A549 (cell line): Measurements from ENCODE around the gene NTM.

ENCODE experiments used
- CTCF ChIP-seq: fragments of >200 bp; sonication (Bioruptor Twin); formaldehyde crosslinking; IDR thresholded peaks from 3 replicates; pipeline ENCODE4 v1.5.1; 2016
- HDAC2 ChIP-seq: fragments of 200-600 bp; sonication (generic); IDR thresholded peaks from 2 replicates; pipeline ENCODE4 v1.6.1; 2016
- HMGXB4 ChIP-seq: fragments of 250-450 bp; sonication (Bioruptor Pico); IDR thresholded peaks from 2 replicates; pipeline ENCODE4 v1.5.0; 2021; ENCODE audit warnings: mild to moderate bottlenecking, moderate library complexity, borderline replicate concordance
- KDM1A ChIP-seq: fragments of 200-600 bp; sonication (generic); IDR thresholded peaks from 2 replicates; pipeline ENCODE4 v1.6.1; 2016; ENCODE audit warnings: low read depth, mild to moderate bottlenecking
- KDM5A ChIP-seq: fragments of 200-600 bp; sonication (generic); IDR thresholded peaks from 2 replicates; pipeline ENCODE4 v1.6.1; 2016; ENCODE audit warnings: antibody characterized with exemption, mild to moderate bottlenecking
- PHF8 ChIP-seq: fragments of 200-600 bp; sonication (generic); IDR thresholded peaks from 2 replicates; pipeline ENCODE4 v1.6.1; 2016; ENCODE audit warnings: low read depth, mild to moderate bottlenecking, antibody characterized with exemption, moderate library complexity, borderline replicate concordance
- POLR2A ChIP-seq: IDR thresholded peaks from 2 replicates; pipeline ENCODE4 v1.6.1; 2012; ENCODE audit warnings: mild to moderate bottlenecking, low read length
- RAD21 ChIP-seq, 2 experiments: fragments of >200 bp in 1 of 2; sonication (Bioruptor Twin) in 1 of 2; formaldehyde crosslinking in 1 of 2; IDR thresholded peaks in 1 of 2; conservative IDR thresholded peaks in 1 of 2; 2 replicates in 1 of 2; 3 replicates in 1 of 2; pipeline ENCODE4 v1.6.1; 2012 to 2018; ENCODE audit warnings: inconsistent platforms in 1 of 2
- RARB ChIP-seq: fragments of 250-450 bp; sonication (Bioruptor Pico); IDR thresholded peaks from 2 replicates; pipeline ENCODE4 v1.8.0; 2021; ENCODE audit warnings: mild to moderate bottlenecking, moderate library complexity
- REST ChIP-seq: fragments of 200-600 bp; sonication (generic); IDR thresholded peaks from 2 replicates; pipeline ENCODE4 v1.6.1; 2016; ENCODE audit warnings: antibody characterized with exemption, mild to moderate bottlenecking, moderate library complexity
- RNF2 ChIP-seq: fragments of 200-600 bp; sonication (generic); IDR thresholded peaks from 2 replicates; pipeline ENCODE4 v1.6.1; 2016; ENCODE audit warnings: low read depth, mild to moderate bottlenecking, antibody characterized with exemption, moderate library complexity, borderline replicate concordance

- no peak for TF ChIP-seq CTCF
- TF ChIP-seq POLR2A: no peak
- TF ChIP-seq HMGXB4 (CRISPR knock-in tag): no peak
- TF ChIP-seq KDM1A: no peak
- TF ChIP-seq RARB (CRISPR knock-in tag): no peak
- no peak for TF ChIP-seq KDM5A
- TF ChIP-seq PHF8: no peak
- no peak for TF ChIP-seq RAD21 (conservative IDR thresholded peaks at IDR 0.05 in 1 of 2, IDR thresholded peaks at IDR 0.05 in 1 of 2)
- no peak for TF ChIP-seq HDAC2
- no peak for TF ChIP-seq RNF2
- no peak for TF ChIP-seq REST
Observed at GRCh38 chr11:132357811-132358572, 987.6 kb downstream of the NTM start.
